Stimulated activated CD8-positive, alpha-beta memory T cell treated with anti-CD3 and anti-CD28 coated beads, Interleukin-4, amount 100 ng/mL, for 4 hours (primary cell): ENCODE data around the gene SENP2.

Experiments used
- DNase-seq, 2 donors: peaks; one replicate each; pipeline ENCODE4 v3.0.0-alpha.2; 2020; ENCODE audit warnings: low read depth in 2 of 2, low spot score in 1 of 2

Gene SENP2

GRCh38 chr3:185678027-185678426 is 91.9 kb downstream of the SENP2 start:
- no peak for DNase-seq

GRCh38 chr3:185680231-185680630 is 94.1 kb downstream of the SENP2 start:
- no peak for DNase-seq
